Tibial nerve (tissue), 4 donors: ENCODE data around the gene SHISA4. TPM values are rescaled to one million over a fixed set of nuclear protein-coding genes. Genes with fewer than 3 reads are reported as not detected.
"Not testable (repeated sequence)": the region's sequence is repeated elsewhere in the genome, so short reads cannot be mapped to it uniquely, and the experiment has no call there.

Source experiments
- DNase-seq, 2 donors: peaks; one replicate each; pipeline ENCODE4 v3.0.0-alpha.2; 2019; ENCODE audit warnings: low spot score in 2 of 2
- H3K27ac ChIP-seq, 4 donors: fragments of 200-600 bp; sonication (generic) in 3 of 4; one replicate each; pipeline ENCODE4 v1.5.1; 2017 to 2019; ENCODE audit warnings: mild to moderate bottlenecking in 1 of 4
- H3K27me3 ChIP-seq, 2 donors: fragments of 200-600 bp; sonication (generic) in 1 of 2; one replicate each; pipeline versions ENCODE4 v1.5.1 to v1.6.0; 2017 to 2019
- H3K36me3 ChIP-seq, 3 donors: fragments of 200-600 bp; sonication (generic); one replicate each; pipeline ENCODE4 v1.5.1; 2018 to 2019
- H3K4me1 ChIP-seq, 4 donors: fragments of 200-600 bp; sonication (generic) in 3 of 4; one replicate each; pipeline ENCODE4 v1.5.1; 2017 to 2019
- H3K4me3 ChIP-seq, 4 donors: fragments of 200-600 bp; sonication (generic) in 3 of 4; one replicate each; pipeline ENCODE4 v1.5.1; 2017 to 2019; ENCODE audit warnings: mild to moderate bottlenecking in 1 of 4, moderate library complexity in 1 of 4
- H3K9me3 ChIP-seq, 4 donors: fragments of 200-600 bp; sonication (generic) in 3 of 4; one replicate each; pipeline ENCODE4 v1.5.1; 2017 to 2019
- EP300 ChIP-seq, 2 donors: sonication (generic); formaldehyde crosslinking; IDR thresholded peaks; one replicate each; pipeline ENCODE4 v1.6.1; 2017; ENCODE audit warnings: antibody characterized with exemption in 2 of 2, mild to moderate bottlenecking in 1 of 2
- POLR2A ChIP-seq, 2 donors: fragments of 450-650 bp; IDR thresholded peaks; one replicate each; pipeline ENCODE4 v1.6.1; 2017; ENCODE audit warnings: antibody characterized with exemption in 2 of 2, mild to moderate bottlenecking in 2 of 2, moderate library complexity in 2 of 2
- WGBS, 2 donors: methylation state at CpG; one replicate each; pipeline ENCODE4 v1.1.5; 2018; 5-methylcytosine and 5-hydroxymethylcytosine counted together
- total RNA-seq, 4 donors: library from RNA; depleted of rRNA; stranded (reverse); fragments of >200 nt; gene quantifications; one replicate each; pipeline ENCODE4 v1.1.0, GENCODE V29; 2016
- TF ChIP-seq, protein P1 (sequence below), 5 experiments: fragments of 200-600 bp in 3 of 5; fragments of 450-650 bp in 2 of 5; sonication (generic) in 3 of 5; IDR thresholded peaks; one replicate each; pipeline ENCODE4 v1.5.1; 2016 to 2019; ENCODE audit warnings: antibody characterized with exemption in 5 of 5, mild to moderate bottlenecking in 3 of 5, moderate library complexity in 2 of 5

Gene SHISA4
- total RNA-seq, 4 donors from 2014 or later = 42.6 to 76.6 (median 66.4) TPM

DNA sequence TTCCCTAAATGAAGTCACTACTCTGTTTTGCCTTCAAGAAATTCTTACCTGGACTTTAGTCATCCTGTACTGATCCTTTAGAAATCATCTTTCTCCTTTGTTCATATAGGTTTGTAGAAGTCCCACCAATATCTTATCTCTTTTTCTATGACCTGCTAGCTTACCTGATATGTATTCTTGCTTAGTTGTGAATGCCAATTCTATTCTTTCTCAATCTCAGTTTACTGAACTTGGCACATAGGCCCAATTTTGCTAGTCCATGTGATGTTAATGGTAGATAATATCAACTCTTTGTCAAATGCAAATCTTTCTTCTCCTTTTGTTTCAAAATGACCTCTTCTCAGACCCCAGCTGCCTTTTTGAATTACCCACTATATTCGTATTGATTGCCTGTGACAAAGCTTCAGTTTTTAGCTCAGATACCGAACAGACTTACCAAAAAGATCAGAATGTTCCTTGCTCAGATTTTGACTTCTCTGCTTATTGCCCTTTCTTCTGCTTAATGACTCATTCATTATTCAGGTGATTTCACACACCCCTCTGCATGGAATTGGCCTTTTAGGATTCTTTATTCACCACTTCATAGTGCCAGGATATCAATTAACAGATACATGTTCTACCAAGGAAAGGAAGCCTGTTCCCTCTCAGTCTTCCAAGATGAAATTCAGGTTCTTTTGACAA lies 39.2 kb upstream of the SHISA4 start:
- TF ChIP-seq POLR2A (IDR thresholded peaks at IDR 0.05) (no peak), EP300 (IDR thresholded peaks at IDR 0.05) (no peak)
- TF ChIP-seq, protein P1, sequence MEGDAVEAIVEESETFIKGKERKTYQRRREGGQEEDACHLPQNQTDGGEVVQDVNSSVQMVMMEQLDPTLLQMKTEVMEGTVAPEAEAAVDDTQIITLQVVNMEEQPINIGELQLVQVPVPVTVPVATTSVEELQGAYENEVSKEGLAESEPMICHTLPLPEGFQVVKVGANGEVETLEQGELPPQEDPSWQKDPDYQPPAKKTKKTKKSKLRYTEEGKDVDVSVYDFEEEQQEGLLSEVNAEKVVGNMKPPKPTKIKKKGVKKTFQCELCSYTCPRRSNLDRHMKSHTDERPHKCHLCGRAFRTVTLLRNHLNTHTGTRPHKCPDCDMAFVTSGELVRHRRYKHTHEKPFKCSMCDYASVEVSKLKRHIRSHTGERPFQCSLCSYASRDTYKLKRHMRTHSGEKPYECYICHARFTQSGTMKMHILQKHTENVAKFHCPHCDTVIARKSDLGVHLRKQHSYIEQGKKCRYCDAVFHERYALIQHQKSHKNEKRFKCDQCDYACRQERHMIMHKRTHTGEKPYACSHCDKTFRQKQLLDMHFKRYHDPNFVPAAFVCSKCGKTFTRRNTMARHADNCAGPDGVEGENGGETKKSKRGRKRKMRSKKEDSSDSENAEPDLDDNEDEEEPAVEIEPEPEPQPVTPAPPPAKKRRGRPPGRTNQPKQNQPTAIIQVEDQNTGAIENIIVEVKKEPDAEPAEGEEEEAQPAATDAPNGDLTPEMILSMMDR (IDR thresholded peaks at IDR 0.05) = no peak
- 48 to 57% methylated on average over 2 of the region's 2 CpGs for WGBS, 2 donors
- no peak for DNase-seq
- Histone ChIP-seq H3K27me3 (no peaks in the 10 kb centered on the region), H3K27ac (peak overlapping the region in 3 of 4 donors; percentile 6 to 67 (median 42)), H3K9me3 (no peaks in the 10 kb centered on the region), H3K36me3 (peaks cover 0 to 47% (median 14%) of the 10 kb centered on the region in 3 donors), H3K4me3 (no peak overlapping the region), H3K4me1 (peaks cover 0 to 21% (median 2%) of the 10 kb centered on the region in 4 donors)

DNA sequence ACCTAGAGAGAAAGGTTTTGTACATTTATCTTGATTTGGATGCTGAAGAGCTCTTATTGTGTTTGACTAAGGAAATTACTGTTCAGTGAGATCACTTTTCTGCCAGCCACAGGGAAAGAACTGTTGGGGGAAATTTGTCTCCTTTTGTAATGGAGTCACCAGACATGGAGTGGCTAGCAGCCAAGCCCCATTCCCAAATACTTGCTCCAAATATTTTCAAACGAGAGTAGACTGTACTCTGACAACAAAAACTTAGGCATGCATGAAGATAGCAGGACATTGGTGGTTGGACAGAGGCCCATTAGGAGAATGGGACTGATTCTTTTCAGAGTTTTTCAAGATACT lies 38.7 kb upstream of the SHISA4 start:
- Histone ChIP-seq H3K27me3 (no peaks in the 10 kb centered on the region), H3K9me3 (no peaks in the 10 kb centered on the region), H3K4me1 (peaks cover 0 to 21% (median 2%) of the 10 kb centered on the region in 4 donors), H3K27ac (peak overlapping the region in 3 of 4 donors; percentile 6 to 67 (median 42)), H3K4me3 (no peak overlapping the region), H3K36me3 (peaks cover 0 to 53% (median 14%) of the 10 kb centered on the region in 3 donors)
- 4 to 16% methylated on average over 1 of the region's 1 CpG for WGBS, 2 donors
- TF ChIP-seq, protein P1 (IDR thresholded peaks at IDR 0.05) = no peak
- TF ChIP-seq EP300 (IDR thresholded peaks at IDR 0.05) = no peak
- no peak for TF ChIP-seq POLR2A (IDR thresholded peaks at IDR 0.05)
- no peak for DNase-seq

- TF ChIP-seq POLR2A (IDR thresholded peaks at IDR 0.05) (no peak), EP300 (IDR thresholded peaks at IDR 0.05) (no peak)
- TF ChIP-seq, protein P1 (IDR thresholded peaks at IDR 0.05) = no peak
- H3K4me1 ChIP-seq = peaks cover 0 to 19% (median 0%) of the 10 kb centered on the region in 4 donors
- no peak for DNase-seq
- WGBS, 2 donors = 85 to 94% methylated on average over 1 of the region's 1 CpG
- peaks cover 4 to 70% (median 18%) of the 10 kb centered on the region in 3 donors for H3K36me3 ChIP-seq
- no peaks in the 10 kb centered on the region for H3K9me3 ChIP-seq
- no peak overlapping the region for H3K4me3 ChIP-seq
- H3K27me3 ChIP-seq = no peaks in the 10 kb centered on the region
- H3K27ac ChIP-seq = no peak overlapping the region
Measured at GRCh38 chr1:201851949-201852348, 36.7 kb upstream of the SHISA4 start.

GRCh38 chr1:201856722-201857121 lies 32.0 kb upstream of the SHISA4 start:
- not testable (repeated sequence) for H3K4me1 ChIP-seq, H3K27ac ChIP-seq, H3K4me3 ChIP-seq, H3K27me3 ChIP-seq, DNase-seq, H3K9me3 ChIP-seq
- 93 to 96% methylated on average over 2 of the region's 2 CpGs for WGBS, 2 donors
- H3K36me3 ChIP-seq = peaks cover 4 to 94% (median 10%) of the 10 kb centered on the region in 3 donors

- Histone ChIP-seq H3K27ac (no peak overlapping the region), H3K4me1 (no peaks in the 10 kb centered on the region), H3K4me3 (no peak overlapping the region), H3K27me3 (no peaks in the 10 kb centered on the region), H3K36me3 (peaks cover 4 to 94% (median 10%) of the 10 kb centered on the region in 3 donors), H3K9me3 (no peaks in the 10 kb centered on the region)
- DNase-seq = no peak
- 80 to 86% methylated on average over 5 of the region's 5 CpGs for WGBS, 2 donors
- TF ChIP-seq POLR2A (IDR thresholded peaks at IDR 0.05) = no peak
Measured at GRCh38 chr1:201859424-201859823, 29.3 kb upstream of the SHISA4 start.

DNA sequence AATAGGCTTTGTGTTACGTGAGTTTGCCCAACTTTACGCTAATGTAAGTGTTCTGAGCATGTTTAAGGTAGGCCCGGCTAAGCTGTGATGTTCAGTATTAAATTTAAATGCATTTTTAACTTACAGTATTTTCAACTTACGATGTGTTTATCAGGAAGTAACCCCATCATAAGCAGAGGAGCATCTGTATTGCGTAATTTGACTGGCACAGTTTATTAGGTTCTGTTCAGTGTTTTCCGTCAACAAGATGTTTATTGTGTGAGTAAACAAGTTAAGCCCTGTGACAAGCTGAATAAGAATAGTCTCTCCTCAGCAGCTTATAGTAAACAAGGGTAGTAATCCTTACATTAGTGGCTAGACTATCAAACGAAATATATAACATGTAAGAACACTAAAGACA lies 27.2 kb upstream of the SHISA4 start:
- 87% methylated on average over 7 of the region's 7 CpGs for WGBS, 2 donors
- Histone ChIP-seq H3K27me3 (no peaks in the 10 kb centered on the region), H3K27ac (no peak overlapping the region), H3K4me1 (no peaks in the 10 kb centered on the region), H3K4me3 (no peak overlapping the region), H3K9me3 (no peaks in the 10 kb centered on the region), H3K36me3 (peaks cover 6 to 91% (median 10%) of the 10 kb centered on the region in 3 donors)
- DNase-seq = no peak
- TF ChIP-seq POLR2A (IDR thresholded peaks at IDR 0.05) (no peak), EP300 (IDR thresholded peaks at IDR 0.05) (no peak)
- TF ChIP-seq, protein P1 (IDR thresholded peaks at IDR 0.05) = no peak
